Lung microvascular endothelial cell (primary cell): ENCODE results near the gene TK2. TPM values are rescaled to one million over a fixed set of nuclear protein-coding genes. Genes with fewer than 3 reads are reported as not detected.
"Not testable (repeated sequence)": the region's sequence is repeated elsewhere in the genome, so short reads cannot be mapped to it uniquely, and the experiment has no call there.

Experiments
- DNase-seq, 2 donors: peaks; one replicate each; pipeline versions ENCODE4 v3.0.0 to v3.0.0-alpha.2; 2010; ENCODE audit warnings: low read depth in 2 of 2
- total RNA-seq: library from RNA; depleted of rRNA; stranded (reverse); fragments of >200 nt; gene quantifications from 2 replicates; pipeline ENCODE4 v1.2.1, GENCODE V29; 2014

TK2 gene
- total RNA-seq, 1 donor from 2014 or later: 29.2 TPM

DNA sequence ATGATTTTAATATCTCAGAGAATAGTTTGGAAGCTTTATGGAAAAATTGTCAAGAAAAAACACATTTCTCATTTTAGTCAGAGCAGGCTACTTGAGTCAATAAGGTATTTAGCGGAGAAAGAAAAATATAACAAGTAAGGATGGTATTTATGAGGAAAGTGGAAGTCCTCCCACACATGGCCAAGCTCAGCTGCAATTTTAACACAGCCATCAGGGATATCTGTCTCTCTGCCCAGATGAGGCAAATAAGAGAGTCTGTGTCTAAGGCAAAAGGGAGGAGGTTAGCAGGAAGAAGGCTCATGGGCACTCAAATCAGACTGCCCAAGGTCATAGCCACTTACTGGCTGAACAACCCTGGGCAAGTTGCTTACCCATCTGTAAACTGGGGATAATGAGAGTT lies 24.2 kb upstream of the TK2 start:
- no peak for DNase-seq

DNA sequence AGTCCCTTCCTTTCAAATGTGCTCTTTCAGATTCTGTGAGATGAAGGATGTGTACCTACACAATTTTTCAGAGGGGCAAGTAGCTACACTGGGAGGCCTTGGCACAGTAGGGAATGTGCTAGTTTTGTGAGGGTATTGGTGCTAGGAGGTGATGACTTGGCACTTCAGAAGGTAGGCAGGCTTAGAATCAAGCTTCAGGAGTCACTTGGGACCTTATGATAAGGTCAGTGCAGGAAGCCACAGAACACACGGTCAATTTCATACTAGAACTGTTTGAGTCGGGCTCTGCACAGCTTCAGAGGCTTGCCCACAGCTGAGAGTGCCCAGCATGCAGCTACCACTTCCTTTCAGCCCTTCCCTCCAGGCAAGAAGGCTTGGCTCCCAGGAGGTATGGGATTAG lies 22.4 kb upstream of the TK2 start:
- no peak for DNase-seq

DNA sequence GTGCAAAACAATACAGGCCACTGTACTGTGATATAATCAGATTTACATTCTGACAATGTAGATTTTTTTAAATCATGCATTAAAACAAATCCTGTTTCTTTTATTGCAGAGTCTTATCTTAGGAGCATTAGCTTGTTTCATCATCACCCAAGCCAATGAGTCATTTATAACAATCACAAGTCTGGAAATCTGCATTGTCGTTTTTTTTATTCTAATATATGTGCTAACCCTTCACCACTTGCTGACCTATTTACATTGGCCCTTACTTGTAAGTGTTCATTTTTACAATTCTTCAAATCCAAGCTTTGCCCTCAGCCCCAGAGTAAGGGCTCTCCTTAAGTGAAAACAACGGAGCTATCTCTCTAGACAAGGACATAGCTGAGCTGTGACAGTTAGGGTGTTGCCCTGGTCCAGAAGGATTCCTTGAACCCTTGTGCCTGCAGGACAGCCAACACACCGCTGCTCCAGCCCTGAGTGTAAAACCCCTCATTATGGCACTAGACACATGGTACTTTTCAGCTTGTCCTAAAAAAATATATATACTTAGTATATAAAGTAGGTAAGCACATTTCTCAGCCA lies 20.0 kb upstream of the TK2 start:
- DNase-seq: peak in 1 of 2 donors; percentile 67

DNA sequence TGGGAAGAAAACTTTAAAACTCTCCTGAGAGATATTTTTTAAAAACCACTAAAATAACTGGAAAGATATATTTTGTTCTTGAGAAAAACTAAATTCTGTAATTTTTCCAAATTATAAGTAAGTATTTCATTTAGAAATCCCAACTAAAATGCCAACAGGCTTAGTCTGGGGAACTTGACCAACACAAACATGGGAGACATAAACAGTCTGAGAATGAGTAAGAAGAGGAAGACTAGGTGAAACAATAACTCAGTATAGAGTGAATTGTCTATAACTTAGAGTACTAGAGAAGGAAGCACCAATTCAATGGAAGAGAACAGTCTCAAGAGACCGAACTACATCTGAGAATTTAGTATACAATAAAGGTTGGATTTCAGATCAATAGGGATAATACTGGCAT lies 19.2 kb upstream of the TK2 start:
- peak in 1 of 2 donors; percentile 71 for DNase-seq

DNA sequence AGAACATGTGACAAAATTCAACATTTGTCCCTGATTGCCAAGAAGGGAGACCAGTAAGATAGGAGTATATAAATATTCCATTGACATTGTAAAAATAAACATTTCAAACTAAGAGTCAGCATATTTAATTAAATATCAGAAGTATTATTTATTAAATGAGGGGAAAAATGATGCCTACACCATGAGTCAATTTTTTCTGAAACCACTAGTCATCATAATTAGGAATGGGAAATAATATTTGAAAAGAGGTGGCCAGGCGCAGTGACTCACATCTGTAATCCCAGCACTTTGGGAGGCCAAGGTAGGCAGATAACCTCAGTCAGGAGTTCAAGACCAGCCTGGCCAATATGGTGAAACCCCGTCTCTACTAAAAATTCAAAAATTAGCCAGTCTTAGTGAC lies 18.4 kb upstream of the TK2 start:
- peak in 1 of 2 donors; percentile 53 for DNase-seq

DNA sequence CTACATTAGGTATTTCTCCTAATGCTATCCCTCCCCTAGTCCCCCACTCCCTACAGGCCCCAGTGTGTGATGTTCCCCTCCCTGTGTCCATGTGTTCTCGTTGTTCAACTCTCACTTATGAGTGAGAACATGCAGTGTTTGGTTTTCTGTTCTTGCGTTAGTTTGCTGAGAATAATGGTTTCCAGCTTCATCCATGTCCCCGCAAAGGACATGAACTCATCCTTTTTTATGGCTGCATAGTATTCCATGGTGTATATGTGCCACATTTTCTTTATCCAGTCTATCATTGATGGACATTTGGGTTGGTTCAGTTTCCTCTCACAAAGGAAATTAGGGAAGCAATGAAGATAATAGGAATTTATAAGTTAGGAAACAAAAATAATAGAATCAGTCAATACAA lies 17.3 kb upstream of the TK2 start:
- not testable (repeated sequence) for DNase-seq

DNA sequence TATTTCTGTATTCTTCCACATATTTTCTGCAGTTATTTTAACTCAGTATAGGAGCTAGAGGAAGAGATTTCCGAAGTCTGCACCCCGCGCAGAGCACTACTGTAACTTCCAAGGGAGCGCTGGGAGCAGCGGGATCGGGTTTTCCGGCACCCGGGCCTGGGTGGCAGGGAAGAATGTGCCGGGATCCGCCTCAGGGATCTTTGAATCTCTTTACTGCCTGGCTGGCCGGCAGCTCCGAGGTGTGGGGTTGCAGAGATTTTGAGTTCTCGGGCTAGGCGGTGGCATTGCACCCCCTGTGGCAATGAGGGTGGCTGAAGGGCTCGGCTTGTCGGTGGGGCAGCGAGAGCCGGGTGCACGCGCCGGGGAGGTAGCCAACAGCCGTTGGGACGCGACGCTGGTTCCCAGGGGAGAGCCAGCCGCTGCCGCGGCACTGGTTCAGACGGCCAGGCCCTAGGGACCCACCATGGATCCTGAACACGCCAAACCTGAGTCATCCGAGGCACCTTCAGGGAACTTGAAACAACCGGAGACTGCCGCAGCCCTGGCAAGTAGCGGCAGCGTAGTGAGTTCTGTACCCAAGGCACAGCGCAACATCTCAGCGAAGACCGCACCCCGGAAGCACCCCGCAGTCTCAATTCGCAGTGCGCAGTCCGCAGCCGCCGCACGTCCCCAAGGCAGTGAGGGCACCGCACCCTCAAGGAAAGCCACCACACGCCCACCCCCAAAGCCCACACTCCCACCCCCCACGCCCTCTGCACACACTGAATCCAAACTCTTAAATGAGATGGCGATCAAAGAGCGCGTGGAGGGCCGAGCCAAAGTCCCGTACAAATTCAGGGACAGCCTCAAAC lies 16.4 kb upstream of the TK2 start, which contains the start of gene CMTM1:
Gene CMTM1 (plus strand): TSS at position 389 of the 851 bp plus-strand sequence. CDS start 75 bp downstream, at position 464.
- DNase-seq: no peak

DNA sequence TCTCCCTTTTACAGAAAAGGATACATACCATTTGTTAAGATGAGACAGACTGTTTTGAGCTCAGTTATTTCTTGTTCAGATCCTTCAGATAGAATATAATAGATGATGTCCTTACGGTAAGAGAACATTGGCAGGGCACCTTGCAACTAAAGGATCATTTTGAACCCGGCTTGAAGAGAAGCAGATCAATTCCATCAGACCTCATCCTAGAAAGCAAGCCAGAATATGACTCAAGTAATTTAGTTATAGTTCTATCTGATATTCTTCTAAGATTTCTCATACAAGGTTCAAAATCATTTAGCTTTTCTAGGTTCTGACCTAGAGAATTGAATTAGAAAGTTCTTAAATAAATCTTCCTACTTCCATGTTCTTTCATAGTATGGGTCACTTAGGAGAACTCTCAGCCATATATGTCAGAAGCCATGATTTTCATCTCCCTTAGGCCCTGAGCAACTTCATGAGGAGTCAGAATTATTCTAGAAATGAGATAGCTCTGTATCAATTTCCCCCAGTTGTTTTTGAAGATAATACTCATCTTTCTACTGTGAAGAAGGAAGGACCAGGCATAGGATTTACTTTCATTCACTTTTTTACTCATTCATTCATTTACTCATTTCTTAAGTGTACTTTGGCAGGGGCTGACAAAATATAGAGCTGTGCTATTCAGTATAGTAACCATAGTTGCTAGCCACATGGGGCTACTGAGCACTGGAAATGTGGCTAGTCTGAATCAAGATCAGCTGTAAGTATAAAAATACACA lies 13.8 kb upstream of the TK2 start:
- no peak for DNase-seq

DNA sequence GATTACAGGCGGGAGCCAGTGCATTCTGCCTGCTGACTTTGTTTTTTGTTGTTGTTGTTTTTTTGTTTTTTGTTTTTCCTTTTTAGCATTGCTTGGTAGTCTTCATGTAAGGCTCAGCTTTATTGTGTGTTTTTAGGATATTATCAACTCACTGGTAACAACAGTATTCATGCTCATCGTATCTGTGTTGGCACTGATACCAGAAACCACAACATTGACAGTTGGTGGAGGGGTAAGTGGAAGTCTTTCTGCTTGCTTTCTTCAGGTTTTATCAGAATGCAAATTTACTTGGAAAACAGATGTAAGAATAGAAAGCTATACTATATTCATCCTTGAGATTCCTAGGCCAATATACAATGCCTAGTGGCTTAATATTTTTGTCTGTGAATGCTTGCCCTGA lies 13.1 kb upstream of the TK2 start:
- DNase-seq: no peak

DNA sequence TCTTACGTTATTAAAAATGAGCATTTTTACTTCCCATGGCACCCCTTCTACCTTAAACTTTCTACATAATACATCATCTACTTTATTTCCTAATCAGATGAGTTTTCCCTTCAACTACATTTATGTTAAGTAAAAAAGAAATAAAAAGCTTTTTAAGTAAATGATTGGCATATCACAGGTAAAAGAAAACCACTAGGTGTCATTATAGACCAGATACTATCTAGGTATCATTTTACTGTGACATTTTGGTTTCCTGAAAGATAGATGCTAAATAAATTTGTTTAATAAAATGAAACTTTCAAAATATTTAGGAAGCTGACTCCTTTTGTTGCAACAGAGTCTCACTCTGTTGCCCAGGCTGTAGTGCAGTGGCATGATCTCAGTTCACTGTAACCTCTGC lies 12.5 kb upstream of the TK2 start:
- DNase-seq: peak in 1 of 2 donors; percentile 30

DNA sequence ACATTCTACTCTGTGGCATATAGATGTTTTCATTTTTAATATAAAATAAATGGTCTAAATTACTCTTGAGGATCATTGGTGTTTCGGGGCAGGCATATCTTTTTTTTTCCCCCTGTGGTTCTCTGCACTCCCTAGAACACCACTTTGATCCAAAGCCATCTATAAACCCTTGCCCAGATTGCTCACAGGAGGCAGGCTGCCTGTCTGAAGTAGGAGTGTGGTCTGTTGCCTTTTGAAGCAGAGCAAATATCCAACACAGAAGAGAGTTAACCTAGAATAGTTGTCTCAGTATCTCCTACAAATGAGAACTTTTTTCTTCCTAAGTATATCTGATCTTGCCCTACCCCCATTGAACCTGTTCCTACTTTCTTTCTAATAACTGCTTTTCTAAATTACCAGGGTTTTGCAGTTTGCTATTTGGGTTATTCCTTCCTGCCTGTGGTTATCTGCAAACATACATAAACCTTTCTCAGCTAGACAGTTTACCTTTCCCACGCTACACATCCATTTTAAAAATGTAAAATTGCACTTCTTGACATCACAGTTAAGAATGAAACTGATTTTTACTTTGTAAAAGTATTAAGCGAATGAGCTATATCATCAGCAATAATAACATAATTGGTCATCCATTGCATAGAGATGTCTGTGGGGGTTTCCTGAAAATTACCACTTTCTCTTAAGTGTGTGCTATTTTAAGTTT lies 11.6 kb upstream of the TK2 start:
- DNase-seq: no peak

DNA sequence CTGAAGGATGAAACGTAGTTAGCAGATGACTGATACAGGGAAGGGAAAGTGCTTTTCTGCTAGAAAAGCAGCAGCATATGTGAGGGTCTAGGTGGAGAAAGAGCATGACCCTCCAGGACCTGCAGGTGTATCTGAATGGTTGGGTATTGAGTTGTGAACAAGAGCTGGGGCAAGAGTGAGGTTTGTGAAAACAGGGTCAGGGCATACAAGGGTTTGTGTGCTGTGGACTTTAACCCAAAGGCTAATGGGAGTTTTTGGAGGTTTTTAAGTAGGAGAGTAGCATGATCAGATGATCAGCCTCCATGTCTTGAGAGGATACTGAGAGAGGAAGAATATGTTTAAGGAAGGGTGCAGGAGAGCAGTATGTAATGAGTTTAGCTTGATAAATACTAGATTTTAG lies 10.2 kb upstream of the TK2 start:
- DNase-seq: no peak

DNA sequence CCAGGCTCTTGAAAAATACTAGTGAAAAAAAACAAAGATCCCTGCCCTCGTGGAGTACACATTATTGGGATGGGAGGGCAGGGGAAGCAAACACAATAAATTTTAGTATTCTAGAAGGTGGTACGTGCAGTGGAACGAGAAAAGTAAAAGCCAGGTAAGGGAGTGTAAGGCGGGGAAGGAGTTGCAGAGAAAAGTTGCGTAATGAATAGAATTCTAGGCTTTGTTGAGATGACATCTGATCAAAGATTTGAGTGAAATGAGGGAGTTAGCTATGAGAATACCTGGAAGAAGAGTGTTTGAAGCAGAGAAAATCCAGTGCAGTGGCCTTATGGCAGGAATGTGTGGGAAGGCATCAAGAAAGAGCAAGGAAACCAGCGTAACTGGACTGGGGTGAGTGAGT lies 4.6 kb upstream of the TK2 start:
- DNase-seq: no peak

DNA sequence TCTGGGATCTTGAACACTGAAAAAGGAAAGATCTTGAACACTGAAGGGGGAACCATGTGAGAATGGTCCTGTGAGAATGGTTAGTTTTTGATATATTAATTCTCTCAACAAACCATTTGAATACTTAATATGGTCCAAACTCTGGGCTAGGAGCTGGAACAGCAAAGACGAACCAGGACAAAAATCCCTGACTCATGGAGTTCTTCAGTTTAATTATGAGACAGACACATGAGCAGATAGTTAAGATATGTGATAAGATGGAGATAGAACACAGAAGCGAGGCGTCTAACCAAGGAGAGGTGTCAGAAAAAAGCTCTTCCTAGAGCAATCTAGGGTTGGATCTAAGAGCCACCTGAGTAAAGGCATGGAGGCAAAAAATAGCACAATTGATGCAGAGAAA lies 4.1 kb upstream of the TK2 start:
- DNase-seq: no peak

DNA sequence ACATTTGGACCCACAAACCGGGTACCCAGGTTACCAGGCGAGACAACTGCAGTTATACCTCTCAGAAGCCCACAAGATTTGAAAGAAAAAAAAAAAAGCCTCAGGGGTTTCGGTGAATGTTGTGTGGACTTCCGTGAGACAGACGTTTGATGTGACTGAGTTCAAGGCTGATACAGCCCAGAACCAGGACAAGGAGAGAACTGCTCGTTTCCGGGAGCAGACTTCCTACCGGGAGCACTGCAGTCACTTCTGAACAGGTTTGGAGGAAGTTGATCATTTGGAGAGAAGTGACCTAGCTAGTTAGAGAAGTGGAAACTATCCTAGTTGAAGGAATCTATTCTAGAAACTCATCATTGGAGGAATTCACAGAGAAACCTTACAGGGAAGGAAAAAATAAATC lies 3.3 kb upstream of the TK2 start:
- DNase-seq: peak in 1 of 2 donors; percentile 39

DNA sequence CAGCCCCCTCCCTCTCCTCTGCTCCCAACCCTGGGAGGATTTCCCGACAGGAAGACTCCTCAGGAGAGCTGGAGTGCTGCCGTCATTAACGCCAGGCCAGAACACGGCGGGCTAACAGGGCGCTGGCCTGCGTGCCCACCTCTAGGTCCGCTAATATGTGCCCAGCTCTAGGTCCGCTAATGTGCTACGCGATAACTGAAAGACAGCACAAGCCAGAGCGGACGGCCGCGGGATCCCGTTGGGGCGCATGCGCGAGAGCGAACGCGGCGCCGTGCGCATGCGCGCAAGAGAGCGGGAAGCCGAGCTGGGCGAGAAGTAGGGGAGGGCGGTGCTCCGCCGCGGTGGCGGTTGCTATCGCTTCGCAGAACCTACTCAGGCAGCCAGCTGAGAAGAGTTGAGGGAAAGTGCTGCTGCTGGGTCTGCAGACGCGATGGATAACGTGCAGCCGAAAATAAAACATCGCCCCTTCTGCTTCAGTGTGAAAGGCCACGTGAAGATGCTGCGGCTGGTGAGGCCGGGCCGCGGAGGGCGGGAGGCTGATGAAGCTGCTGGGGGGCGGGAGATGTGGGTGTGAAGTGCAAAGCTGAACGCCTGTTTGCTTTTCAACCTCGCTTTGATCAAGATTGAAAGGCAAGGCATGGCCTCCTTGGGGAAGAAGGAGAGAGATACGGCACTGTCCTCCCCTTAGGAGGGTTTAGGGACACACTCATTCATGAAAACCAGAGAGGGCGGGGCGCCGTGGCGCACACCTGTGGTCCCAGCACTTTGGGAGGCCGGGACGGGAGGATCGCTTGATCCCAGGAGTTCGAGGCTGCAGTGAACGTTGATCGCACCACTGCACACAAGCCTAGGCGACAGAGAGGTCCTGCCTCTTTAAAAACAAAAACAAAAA lies 2.6 kb upstream of the TK2 start, which contains the start of gene CKLF:
Gene CKLF (plus strand): TSS at position 291 of the 892 bp plus-strand sequence. CDS start 140 bp downstream, at position 431.
- peak; percentile 92 to 93 for DNase-seq

DNA sequence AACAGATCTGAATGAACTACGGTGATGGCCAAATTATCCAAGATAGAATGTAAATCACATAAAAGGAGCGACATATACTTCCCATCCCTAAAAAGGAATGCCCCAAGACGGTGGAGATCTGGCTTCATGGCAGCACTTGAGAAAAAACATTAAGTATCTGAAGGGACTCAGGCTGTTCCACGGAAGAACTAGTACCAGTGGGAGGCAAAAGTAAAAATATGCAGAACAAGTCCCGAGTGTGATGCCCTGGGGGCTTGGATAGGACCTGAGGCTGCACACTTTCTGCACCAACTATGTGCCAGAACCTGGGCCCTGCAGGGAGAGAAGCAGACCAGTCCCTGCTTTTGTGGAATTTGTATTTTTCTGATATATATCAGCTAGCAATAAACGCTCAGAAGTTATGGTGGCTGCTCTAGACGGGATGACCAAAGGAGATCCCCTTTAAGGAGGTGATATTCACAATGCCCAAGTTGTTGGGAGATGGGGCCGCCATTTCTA lies 1.9 kb upstream of the TK2 start:
- peak in 1 of 2 donors; percentile 10 for DNase-seq

DNA sequence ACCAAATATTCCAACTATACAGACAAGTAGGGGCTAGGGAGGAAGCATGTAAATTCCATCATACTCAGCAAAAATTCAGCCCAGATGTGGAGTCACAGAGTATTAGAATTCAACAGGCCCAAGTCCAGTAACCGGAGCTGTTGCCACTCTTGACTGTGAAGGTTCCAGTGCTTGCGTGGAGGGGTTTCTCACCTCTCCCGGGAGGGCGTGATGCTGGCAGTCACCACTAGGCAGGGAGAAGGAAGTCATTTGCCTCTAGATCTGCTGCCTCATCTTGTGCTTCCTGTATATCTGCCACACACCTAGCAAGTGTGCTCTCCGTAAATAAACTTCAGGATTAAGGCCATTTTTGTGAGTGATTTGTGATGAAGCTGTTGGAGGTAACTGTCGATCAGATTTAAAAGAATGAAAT lies 1.4 kb upstream of the TK2 start:
- peak; percentile 29 to 40 for DNase-seq

DNA sequence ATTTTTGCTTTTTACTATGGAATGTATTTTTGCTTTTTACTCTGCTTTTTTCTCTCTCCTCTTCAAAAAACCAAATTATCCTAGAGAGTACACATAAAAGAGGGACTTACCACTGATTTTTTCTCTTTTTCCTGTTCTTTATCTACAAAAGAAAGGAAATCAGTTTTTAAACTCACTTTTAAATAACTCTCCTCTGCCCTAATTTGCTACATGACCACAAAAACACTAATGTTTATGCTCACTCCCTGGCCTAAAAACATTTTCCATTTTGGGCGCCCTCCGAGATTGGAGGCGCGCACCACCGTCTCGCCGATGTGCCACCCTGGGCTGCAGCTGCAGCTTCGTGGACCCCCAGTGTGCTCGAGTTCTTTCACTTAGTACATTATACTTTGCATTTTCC lies 1.1 kb downstream of the TK2 start:
- DNase-seq: no peak

DNA sequence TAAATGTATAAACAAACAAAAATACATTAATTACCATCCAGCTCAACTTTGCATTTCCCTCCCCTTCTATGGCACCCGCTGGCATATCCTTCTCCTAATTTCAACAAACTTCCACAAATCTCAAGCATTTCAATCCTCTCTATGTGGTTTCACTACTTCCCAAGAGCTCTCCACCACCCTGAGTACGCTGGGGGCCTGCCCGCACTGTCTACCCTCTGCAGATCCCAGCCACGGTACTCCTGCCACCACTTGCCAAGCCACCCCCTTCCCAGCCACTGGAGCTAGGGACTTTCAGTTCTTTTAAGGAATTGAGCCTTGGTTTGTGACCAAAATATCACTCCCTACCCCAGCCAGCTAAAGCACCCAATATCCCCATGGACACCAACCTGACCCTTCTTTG lies 1.9 kb downstream of the TK2 start:
- no peak for DNase-seq
